ENCODE data around the gene ZBTB5.
"Not testable (repeated sequence)": the region's sequence is repeated elsewhere in the genome, so short reads cannot be mapped to it uniquely, and the experiment has no call there.

ZBTB5 gene, protein sequence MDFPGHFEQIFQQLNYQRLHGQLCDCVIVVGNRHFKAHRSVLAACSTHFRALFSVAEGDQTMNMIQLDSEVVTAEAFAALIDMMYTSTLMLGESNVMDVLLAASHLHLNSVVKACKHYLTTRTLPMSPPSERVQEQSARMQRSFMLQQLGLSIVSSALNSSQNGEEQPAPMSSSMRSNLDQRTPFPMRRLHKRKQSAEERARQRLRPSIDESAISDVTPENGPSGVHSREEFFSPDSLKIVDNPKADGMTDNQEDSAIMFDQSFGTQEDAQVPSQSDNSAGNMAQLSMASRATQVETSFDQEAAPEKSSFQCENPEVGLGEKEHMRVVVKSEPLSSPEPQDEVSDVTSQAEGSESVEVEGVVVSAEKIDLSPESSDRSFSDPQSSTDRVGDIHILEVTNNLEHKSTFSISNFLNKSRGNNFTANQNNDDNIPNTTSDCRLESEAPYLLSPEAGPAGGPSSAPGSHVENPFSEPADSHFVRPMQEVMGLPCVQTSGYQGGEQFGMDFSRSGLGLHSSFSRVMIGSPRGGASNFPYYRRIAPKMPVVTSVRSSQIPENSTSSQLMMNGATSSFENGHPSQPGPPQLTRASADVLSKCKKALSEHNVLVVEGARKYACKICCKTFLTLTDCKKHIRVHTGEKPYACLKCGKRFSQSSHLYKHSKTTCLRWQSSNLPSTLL
- long read RNA-seq, donor 1, full-length matches to known transcripts, result 5 of 5 reads
- long read RNA-seq, donor 1, partial matches to known transcripts, result 0 of 5 reads
- long read RNA-seq, donor 1, other reads (novel, unspliced or antisense), result 0 of 5 reads
- long read RNA-seq, donor 2, full-length matches to known transcripts, result 2 of 2 reads
- long read RNA-seq, donor 2, partial matches to known transcripts, result 0 of 2 reads
- long read RNA-seq, donor 2, other reads (novel, unspliced or antisense), result 0 of 2 reads
- long read RNA-seq, donor 3, full-length matches to known transcripts, result 4 of 21 reads
- long read RNA-seq, donor 3, partial matches to known transcripts, result 17 of 21 reads
- long read RNA-seq, donor 3, other reads (novel, unspliced or antisense), result 0 of 21 reads
- long read RNA-seq, donor 4, full-length matches to known transcripts, result 5 of 5 reads
- long read RNA-seq, donor 4, partial matches to known transcripts, result 0 of 5 reads
- long read RNA-seq, donor 4, other reads (novel, unspliced or antisense), result 0 of 5 reads
- long read RNA-seq, donor 5, full-length matches to known transcripts, result 9 of 9 reads
- long read RNA-seq, donor 5, partial matches to known transcripts, result 0 of 9 reads
- long read RNA-seq, donor 5, other reads (novel, unspliced or antisense), result 0 of 9 reads
- long read RNA-seq, donor 6, full-length matches to known transcripts, result 5 of 5 reads
- long read RNA-seq, donor 6, partial matches to known transcripts, result 0 of 5 reads
- long read RNA-seq, donor 6, other reads (novel, unspliced or antisense), result 0 of 5 reads
- long read RNA-seq, donor 7, full-length matches to known transcripts, result 6 of 6 reads
- long read RNA-seq, donor 7, partial matches to known transcripts, result 0 of 6 reads
- long read RNA-seq, donor 7, other reads (novel, unspliced or antisense), result 0 of 6 reads
- long read RNA-seq, donor 8, full-length matches to known transcripts, result 4 of 4 reads
- long read RNA-seq, donor 8, partial matches to known transcripts, result 0 of 4 reads
- long read RNA-seq, donor 8, other reads (novel, unspliced or antisense), result 0 of 4 reads

DNA sequence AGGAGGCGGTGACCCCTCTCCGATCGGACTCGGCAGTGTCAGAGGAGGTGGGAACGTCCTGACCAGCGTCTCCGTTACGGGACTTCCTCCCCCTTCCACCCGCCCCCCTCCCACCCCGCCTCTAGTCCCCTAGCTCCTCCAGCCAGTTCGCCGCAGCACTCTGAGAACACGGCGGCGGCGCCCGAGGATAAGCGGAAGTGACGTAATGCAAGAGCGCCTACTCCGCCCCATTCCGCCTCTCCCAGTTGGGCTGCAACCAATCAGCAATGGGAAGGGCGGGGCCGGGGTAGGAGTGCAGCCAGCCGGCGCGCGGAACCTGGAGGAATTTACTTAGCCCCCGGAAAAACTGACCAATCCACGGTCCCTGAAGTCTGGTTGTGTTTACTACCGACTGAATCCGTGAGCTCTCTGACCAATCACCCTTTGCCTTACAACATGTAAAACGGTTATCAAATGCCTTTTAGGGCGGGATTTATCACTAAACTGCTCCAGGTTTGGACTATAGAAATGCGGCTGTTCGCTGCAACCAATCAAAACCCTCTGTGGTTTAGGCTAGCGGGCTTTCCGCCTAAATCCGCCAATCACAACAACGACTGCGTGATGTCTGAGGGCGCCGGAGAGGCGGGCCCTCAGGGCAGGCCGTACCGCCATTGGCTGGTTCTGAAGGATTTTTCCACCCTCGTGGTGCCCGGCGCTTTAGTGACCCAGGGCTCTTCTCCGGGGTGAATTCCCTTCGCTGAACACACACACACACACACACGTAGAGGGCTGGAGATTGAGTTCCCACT lies at the start of gene ZBTB5:
Gene ZBTB5 (minus strand): TSS at position 202 of the 788 bp plus-strand sequence. CDS start 22,899 bp downstream, outside the sequence.
- DNase-seq, result peak; percentile 94

DNA sequence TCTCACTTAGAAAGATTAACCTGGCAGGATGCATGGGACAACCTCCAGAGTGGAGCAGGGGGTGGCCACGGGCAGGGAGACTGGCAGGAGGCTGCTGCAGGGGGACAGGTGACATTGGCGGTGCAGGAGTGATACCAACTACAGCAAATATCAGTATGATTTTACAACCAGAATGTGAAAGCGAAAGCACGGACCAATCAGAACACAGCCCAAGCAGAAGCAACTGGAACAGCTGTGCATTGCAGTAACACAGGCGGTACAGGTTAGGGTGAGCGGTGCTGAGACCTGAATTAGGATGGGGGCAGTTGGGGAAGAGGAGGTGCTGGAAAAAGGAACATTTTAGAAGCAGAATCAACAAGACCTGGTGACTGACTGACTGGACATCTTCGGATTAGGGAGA lies 49.7 kb upstream of the ZBTB5 start:
- DNase-seq, result no peak

DNA sequence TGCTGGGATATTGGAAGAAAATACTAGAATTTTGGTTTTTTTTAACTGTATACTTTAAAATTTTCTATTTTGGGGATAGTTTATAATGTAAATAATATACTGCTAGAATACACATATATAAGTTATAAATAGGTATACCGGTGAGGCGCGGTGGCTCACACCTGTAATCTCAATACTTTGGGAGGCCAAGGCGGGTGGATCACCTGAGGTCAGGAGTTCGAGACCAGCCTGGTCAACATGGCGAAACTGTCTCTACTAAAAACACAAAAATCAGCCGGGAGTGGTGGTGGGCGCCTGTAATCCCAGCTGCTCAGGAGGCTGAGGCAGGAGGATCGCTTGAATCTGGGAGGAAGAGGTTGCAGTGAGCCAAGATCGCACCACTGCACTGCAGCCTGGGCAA lies 49.2 kb upstream of the ZBTB5 start:
- not testable (repeated sequence) for DNase-seq

DNA sequence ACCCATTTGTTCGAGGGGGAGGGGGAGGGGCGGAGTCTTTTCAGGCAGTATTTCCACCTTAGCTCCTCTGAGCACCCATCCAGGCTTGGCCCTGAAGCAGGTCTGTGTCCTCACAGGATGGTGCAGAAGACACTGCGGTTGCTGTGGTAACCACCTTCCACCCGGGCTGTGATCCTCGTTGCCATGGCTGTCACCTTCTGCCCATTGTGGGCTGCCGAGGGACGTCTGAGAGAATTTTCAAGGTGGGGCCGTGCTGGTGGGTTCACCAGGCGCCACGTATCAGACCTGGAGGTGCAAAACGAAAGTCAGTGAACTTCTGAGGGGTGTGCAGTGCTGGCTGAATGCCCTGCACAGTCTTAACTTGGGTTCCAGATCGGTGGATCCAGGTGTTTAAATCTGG lies 47.2 kb upstream of the ZBTB5 start:
- no peak for DNase-seq

DNA sequence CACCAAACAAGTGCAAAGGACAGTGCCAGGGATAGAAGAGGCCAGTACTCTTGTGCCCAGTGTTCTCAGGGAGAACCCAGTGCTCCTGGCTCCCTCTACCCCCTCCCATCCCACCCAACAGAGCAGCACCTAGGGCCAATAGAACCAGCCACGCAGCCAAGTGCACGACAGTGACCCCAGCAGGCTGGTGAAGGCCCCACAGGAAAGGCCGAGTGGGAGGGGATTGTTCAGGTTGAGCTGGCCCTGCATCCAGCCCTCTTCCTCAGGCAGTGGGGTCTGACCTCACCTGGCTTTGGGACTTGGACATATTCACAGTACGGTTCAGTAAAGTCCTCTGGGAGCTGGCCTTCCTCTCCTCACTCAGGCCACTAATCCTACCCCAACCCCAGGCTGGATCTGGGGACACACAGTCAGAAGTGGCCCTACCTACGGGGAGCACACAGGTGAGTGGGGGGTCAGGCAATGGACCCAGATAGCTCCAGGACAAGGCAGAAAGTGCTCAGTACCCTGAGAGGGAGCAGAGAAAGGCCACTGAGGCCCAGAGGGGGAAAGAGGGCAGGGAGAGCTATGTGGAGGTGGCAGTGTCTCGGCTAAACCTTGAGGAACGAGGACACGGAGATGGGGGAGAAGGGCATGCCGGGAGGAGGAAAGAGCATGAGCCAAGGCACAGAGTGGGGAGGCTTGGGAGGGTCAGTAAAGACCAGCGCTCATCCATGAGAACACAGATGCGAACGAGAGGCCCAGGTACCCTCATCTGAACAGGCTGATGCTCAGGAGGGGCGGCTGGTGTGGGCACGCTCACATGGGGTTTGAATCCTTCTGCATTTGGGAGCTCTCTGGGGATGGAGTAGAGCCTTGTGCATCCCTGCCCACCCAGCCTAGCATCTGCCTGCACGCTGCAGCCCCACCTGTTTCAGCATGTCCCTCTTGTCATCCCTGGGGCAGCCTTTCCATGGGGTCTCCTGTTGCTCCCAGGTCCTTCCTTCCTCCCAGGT lies 46.1 kb upstream of the ZBTB5 start:
- no peak for DNase-seq

DNA sequence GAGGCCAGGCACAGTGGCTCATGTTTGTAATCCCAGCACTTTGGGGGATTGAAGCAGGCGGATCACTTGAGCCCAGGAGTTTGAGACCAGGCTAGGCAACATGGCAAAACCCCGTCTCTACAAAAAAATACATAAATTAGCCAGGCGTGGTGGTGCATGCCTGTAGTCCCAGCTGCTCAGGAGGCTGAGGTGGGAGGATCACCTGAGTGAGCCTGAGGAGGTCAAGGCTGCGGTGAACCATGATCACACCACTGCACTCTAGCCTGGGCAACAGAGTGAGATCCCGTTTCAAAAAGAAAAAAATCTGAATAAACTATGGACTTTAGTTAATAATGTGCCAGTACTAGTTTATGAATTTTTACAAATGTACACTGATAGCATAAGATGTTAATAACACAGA lies 44.8 kb upstream of the ZBTB5 start:
- DNase-seq, result not testable (repeated sequence)

DNA sequence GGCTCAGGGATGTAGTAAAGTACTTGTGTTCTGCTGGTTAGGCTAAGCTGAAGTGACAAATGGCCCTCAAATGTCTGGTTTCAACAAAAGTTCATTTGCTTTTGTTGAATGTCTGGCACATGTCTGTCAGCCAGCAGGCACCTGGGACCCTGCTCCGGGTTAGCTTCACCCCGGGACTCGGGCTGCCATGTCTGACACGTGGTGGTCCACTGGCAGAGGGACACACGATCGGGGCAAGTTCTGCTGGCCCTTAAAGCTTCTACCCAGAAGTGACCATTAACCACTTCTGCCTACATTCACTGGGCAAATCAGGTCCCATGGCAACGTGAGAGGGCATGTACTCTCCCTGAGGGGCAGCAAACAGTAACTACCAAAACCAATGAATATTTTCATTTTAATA lies 44.3 kb upstream of the ZBTB5 start:
- DNase-seq, result no peak

DNA sequence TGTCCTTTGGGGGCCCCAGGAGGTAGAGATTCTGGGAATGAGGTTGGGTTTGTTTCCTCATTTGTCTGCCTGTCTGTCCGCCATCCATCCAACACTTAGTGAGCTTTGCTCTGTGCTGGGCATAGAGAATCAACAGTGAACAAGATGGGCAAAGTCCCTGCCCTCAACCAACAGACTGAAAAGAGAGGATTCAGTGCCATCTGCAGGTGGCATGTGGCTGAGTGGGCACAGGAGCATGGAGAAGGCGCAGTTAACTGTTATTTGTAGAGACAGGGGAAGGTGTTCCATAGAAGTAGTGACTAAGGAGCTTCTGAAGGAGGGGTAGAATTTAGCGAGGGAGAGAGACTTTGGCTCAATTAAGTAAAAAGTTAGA lies 43.6 kb upstream of the ZBTB5 start:
- no peak for DNase-seq

DNA sequence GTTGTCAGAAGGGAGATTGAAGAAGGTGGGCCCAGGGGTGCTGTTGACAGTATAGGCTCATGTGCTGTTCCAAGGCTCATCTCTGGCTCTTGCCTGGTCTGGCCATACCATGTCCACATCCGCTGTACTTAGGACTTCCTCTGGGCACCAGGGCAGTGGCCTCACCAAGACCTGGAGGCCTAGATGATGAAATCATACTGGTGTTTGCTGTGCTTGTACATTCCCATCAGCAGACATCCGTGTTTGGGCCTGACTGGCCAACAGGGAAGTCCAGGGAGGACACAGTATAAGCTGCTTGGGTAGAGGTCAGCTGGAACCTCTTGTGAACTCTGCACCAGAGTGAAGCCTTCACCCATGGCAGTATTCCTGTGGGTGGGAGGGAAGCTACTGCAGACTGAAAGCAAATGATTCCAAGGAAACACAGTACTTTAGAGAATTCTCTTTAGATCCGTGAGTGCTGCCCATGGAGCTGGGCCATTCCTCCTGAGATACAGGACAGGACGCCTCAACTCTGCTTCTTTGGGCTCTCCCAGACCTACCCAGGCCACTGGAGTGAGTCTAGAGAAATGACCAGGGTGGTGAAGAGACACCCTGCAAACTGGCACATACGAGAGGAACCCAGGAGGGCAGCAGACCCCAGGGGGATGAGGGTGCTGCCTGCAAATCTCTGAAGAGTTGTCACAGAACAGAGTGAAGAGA lies 43.0 kb upstream of the ZBTB5 start:
- DNase-seq, result no peak

DNA sequence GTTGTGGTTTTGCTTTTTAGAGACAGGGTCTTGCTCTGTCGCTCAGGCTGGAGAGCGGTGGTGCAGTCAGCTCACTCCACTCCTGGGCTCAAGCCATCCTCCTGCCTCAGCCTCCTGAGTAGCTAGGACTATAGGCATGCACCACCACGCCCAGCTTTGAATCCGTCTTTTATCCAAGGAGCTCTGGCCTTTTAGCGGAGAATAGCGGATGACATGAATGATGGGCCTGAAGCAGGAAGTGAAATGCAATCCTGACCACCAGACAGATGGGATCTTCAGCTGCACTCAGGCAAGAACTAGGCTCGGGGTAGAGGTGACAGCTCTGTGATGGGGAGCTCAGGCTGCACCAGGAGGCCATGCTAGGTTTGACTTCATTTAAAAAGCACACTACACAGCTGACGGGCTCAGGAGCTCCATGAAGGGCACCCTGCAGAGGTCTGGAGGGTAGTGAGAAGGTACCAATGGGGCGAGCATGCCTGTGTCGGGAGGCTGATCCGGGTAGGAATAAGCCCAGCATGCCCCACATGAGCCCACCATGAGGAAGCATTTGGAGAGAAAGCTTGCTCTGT lies 42.4 kb upstream of the ZBTB5 start:
- no peak for DNase-seq

DNA sequence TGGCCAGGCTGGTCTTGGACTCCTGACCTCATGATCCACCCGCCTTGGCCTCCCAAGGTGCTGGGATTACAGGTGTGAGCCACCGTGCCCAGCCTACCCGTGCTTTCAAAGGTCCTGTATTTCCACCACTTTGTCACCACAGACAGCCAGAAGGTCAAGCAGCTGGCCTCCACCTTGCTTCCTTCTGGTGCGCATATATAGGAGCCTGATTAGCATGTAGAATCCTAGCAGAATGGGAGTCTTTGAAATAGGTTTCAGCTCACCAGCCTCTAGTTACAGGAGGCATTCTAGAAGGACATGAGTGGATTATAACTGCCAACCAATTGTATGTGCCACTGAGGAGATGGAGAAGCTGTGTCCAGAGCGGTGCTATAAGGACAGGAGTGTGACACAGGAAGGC lies 39.4 kb upstream of the ZBTB5 start:
- no peak for DNase-seq

DNA sequence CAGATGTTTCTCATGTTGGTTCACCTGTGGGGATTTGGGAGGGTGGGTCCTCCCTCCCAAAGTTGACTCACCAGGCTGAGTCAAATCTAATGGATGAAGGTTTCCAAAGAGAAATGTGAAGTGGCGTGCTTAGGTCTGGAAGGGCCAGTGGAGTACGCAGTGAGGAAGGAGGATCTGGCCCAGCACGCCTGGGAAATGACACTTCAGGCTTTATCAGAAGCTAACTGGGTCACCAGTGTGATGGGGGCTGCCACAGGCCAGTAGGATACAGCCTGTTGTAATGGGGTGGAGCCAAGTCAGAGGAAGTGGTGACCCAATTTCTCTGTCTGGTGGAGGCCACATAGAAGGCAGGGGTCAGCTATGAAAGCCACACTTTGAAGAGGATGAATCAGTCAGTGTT lies 38.5 kb upstream of the ZBTB5 start:
- DNase-seq, result no peak

DNA sequence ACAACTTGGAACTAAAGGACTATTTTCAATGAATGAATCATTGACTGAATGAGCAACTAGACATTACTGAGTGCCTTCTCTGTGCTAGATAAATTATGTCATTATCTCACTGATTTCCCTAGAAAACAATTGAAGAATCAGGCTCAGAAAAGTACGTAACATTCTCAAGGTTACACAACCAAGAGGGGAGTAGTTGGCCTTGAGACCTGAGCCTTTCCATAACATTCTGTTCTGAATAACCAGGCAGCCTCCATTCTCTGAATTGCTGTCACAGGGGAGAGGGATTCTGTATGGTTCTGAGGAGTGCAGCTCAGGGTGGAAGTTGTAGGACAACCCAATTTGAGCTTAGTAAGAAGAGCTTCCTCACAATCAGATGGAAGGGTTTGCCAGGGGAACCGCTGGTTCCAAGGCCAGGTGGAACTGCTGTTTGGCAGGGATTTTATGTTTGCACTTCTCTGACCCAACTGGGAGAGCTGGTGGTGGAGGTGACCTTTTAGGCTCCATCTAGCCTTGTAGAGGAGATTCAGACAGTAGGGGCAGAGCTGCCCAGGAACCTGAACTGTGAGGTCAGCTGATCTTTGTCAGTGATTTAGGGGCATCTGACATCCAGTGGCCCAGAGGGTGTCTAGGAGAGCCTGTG lies 36.8 kb upstream of the ZBTB5 start:
- no peak for DNase-seq

DNA sequence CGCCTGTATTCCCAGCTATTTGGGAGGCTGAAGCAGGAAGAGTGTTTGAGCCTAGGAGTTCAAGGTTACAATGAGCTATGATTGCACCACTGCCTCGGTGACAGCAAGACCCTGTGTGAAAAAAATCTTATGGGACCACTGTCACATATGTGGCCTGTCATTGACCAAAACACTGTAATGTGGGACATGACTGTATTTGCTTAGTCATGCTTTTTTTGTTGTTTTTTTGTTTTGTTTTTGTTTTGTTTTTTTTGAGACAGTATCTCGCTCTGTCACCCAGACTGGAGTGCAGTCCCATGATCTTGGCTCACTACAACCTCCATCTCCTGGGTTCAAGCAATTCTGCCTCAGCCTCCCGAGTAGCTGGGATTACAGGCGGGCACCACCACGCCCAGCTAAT lies 34.0 kb upstream of the ZBTB5 start:
- no peak for DNase-seq

DNA sequence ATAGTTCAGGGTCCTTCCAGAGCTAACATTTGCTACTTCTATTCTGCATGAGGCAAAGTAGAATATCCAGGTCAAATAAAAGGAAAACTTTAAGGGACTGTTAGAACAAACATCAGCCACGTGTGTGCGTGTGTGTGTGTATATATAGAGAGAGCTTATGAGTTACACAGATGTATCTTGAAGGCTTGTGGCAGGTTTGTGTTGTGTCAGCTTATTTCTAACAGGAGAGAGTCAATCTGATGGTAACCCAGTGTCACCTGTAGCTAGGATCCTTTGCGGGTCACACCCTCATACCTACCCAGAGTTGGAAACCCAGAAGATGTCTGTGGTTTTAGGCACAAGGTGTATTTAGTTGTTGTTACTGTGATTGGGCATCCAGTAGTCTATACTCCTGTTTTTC lies 33.2 kb upstream of the ZBTB5 start:
- DNase-seq, result no peak

DNA sequence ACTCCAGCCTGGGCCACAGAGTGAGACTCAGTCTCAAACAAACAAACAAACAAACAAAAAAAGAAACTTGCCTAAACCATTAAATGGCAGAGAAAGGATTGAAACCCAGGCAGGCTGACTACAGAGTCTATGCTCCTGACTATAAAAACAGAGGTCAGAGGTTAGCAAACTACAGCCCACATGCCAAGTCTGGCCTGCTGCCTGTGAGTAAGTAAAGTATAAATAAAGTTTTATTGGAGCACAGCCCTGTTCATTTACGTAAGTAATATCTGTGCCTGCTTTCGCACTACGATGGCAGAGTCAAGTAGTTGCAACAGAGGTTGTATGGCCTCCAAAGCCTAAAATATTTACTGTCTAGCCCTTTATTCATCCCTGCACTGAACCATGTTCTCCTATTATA lies 32.1 kb upstream of the ZBTB5 start:
- no peak for DNase-seq

DNA sequence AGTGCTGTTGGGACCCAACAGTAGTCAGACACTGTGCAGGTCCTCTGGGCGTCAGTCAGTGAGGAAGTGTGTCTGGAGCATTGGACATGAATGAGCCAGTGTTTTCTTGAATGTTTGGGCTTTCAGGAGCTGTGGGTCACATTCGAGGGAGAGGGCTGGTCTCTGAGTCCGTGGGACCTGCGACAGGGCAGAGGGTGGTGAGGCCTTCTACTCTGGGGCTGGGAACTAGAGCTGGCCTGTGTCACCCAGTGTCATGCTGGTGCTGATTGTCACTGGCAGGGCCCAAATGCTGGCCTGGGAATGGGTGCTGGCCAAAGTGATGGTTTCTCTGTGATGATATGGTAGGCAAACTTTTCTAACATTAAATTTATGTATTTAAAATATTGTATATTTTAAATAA lies 30.8 kb upstream of the ZBTB5 start:
- no peak for DNase-seq

DNA sequence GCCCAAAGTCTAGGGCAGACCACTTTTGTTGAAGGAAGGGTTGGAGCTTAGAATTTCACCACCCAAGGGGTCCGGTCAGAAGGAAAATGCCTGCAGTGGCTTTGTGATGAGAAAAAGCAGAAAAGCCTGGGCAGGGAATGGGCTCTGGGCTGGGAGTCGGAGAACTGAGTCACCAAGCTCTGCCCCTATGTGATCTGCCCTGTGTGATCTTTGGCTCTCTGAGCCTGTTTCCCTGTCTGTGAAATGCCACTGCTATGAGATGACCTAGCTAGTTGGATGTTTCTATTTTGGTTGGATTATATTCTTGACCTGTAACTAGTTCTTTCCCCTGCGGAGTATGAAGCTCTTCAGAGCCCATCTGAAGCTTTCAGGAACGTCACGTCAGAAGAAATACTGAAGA lies 30.3 kb upstream of the ZBTB5 start:
- no peak for DNase-seq

All from right kidney (tissue), 9 donors.